IPS-NIHi11 (cell line): ENCODE measurements around the gene ASTE1.
"Not testable (repeated sequence)": the region's sequence is repeated elsewhere in the genome, so short reads cannot be mapped to it uniquely, and the experiment has no call there.

Experiments used
- DNase-seq: peaks from one replicate; pipeline ENCODE4 v3.0.0; 2012; ENCODE audit warnings: mixed read lengths, low spot score

The ASTE1 gene

GRCh38 chr3:131026321-131027151 lies at the start of gene ASTE1, which contains the start of gene NEK11:
ASTE1 (minus strand) TSS chr3:131026825; CDS start chr3:131025306, 1,519 bp downstream.
NEK11 (plus strand) TSS chr3:131026877; CDS start chr3:131029709, 2,832 bp downstream.
- DNase-seq = peak; percentile 84

- no peak for DNase-seq
These were observed 49.2 kb upstream of the ASTE1 start for GRCh38 chr3:131075632-131076328.

DNA sequence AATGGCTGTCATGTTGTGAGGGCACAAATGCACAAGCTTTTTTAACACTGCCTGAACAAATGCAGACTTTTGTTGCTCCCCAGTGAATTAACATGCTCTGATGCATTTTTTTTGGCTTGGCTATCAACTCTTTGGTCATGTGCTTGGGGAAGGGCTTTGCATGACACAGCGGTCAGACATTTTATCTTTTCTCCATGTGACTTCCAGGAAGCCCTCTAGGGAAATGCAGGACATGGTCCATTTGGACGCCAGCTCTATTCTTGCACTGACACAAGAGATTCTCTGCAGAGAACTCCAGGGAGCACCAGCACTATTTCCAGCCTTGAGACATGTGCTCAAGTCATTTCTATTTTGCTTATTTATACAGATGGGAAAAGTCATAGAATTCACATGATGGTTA lies 46.2 kb upstream of the ASTE1 start:
- DNase-seq = no peak

GRCh38 chr3:131072099-131072559 lies 45.5 kb upstream of the ASTE1 start:
- no peak for DNase-seq

GRCh38 chr3:131067983-131068382 lies 41.4 kb upstream of the ASTE1 start:
- DNase-seq = no peak

- no peak for DNase-seq
These were observed 26.6 kb upstream of the ASTE1 start for GRCh38 chr3:131053043-131053859.

GRCh38 chr3:131050001-131050400 lies 23.4 kb upstream of the ASTE1 start:
- DNase-seq = no peak

DNA sequence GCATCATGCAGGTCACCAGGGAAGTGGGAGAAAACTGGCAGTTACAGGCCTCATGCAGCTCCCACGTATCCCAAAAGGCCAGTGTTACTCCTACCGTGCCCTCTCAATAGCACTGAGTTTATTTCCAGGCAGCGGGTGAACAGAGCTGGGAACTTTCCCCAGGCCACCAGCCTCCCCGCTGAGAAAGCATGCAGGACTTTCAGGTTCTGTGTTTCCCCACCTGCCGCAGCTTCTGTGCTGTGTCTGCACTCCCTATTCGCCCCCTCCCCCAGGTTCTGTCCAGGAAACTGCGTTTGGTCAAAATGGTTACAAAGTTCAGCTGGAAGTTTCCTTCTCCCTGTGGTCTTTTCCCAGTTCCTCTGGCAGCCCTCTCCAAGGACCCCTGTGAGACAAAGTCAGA lies 21.4 kb upstream of the ASTE1 start:
- DNase-seq = no peak

GRCh38 chr3:131047582-131047981 lies 21.0 kb upstream of the ASTE1 start:
- DNase-seq = no peak

GRCh38 chr3:131042271-131042985 lies 15.8 kb upstream of the ASTE1 start:
- not testable (repeated sequence) for DNase-seq

GRCh38 chr3:131038326-131038725 lies 11.7 kb upstream of the ASTE1 start:
- DNase-seq = no peak

GRCh38 chr3:131036986-131037385 lies 10.4 kb upstream of the ASTE1 start:
- no peak for DNase-seq

DNA sequence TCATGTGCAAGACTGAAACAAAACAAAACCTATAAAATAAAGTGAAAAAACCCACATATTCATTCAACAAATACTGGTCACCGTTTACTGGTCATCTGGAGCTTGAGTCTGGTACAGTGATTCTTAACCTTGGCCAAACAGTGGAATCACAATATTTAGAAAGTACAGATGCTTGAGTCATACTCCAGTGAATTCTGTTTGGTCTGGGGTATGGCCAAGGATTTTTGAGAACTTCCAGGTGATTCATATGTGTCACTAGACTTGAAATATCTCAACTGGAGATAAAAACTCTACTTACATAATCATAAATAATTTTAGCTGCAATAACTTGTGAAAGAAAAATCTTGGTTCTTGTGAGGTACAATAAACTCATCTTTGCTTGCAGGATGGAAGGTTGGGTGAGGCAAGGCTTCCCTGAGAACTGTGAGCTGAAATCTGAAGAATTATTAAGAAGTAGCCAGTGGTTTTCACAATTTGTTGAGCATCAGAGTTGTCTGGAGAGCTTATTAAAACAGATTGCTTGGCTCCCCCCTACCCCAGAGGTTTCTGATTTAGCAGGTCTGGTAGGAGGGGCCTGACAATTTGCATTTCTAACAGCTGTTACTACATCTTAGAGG lies 9.7 kb upstream of the ASTE1 start:
- no peak for DNase-seq

DNA sequence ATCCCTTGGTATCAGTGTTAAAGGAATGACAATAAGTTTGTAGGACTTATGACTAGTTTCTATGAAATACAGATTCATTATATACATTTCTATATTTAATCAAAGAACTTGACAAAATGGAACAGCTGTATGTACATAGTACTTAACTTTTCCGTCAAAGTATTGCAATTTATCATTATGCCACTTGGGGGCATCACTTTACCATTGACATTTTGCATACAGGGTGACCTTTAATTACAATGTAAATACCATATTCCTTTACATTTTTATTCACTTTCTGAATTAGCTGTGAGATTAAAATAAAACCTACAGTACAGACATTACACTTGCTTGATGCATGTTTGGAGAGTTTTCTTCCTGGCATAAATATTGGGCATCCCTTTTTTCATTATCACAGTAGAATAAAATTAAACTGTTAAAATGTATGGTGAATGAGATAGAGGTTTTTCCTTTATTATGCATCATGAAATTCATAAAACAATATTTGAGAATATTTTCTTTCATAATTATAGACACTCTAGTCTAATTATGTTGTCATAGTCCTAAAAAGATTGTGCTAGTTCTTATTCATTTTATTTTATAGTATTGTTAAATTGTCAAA lies 7.0 kb upstream of the ASTE1 start:
- DNase-seq = peak; percentile 32

DNA sequence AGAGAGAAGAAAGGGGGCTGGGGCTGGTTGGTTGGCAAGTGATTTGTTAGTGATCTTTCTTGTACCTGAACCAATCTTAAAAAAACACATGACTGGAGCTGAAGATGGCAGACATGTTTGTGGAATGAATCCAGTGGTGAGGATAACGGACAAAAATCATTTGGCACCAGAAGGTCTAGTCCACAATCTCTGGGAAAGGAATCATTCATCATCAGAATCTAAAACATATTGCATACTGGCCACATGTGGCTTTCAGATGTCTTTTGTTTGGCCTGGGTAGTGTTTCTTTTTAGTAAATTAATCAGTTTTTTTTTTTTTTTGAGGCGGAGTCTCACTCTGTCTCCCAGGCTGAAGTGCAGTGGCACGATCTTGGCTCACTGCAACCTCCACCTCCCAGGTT lies 5.0 kb upstream of the ASTE1 start:
- DNase-seq = no peak

DNA sequence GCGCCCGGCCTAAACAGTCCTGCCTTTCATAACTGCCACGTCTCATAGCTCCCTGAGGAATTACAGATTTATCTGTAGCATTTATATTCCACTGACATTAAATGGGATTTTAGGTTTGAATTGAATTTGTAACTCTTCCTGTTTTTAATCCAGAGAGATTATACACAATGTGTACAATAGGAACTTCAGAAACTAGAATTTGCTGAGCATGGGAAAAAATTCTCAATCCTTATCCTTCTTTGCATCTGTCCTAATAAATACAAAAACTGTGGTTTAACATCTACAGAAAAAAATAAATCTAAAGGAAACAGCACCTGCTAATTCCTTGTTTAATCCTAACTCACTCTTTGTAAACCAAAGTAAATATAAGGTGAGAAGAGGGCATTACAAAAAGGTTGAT lies 2.2 kb upstream of the ASTE1 start:
- DNase-seq = no peak

DNA sequence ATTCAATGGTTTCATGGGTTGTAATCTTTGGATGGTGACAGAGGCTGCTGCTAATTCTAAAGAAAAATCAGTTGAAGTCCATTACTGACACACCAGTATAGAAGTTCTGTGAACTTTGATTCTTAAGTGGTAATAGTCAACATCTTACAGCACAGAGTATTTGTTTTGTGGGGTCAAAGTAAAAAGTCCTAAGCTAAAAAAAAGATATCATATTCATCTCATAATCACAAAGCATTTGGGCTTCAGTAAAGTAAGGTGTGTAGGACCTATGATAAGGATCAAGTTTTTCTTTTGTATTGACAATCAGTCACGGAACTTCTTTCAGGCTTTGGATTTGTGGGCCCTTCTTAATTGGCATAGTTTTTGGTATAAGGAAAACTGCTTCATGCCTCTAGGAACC lies 1.1 kb downstream of the ASTE1 start:
- no peak for DNase-seq

DNA sequence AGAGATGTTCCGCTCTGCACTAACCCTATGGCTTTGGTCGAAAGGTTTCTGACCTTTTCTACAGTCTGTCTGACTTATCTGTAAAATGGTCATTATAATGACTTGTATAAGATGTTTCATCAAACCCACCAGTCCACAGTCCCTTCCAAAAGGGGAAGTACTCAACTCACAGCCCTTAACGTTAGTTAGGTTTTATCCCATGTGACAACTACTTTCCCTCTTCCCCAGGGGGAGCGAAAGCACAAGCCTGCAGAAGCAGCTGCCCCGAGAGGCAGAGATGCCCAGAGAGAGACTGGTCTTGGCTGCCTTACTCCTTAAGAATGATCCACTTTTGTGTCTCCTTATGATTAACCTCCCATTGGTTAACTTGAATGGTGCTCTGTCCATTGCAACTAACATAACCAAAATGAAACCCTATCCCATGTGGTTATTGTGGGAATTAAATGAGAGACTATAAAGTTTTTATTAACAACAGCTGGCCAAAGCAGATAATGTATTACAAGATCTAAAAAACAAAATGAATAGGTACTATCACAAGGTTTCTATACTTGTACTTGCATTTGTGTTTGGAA lies 6.4 kb downstream of the ASTE1 start:
- DNase-seq = no peak

DNA sequence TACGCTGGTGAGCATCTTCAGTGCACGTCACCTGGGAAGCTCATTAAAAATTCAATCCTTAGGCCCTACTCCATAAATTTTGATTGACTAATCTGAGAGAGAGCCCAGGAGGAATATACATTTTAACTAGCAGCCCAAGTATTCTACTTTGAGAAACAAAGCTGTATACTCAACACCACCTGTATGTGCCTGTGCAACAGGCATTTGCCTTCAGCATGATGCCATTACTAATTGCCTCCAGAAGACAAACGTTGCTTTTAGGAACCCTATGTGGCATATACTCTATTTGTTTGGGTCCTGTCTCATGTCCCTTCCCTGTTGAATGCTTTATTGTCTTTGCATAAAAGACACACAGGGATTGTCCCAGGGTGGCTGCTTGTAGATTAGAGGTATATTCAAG lies 7.7 kb downstream of the ASTE1 start:
- no peak for DNase-seq

DNA sequence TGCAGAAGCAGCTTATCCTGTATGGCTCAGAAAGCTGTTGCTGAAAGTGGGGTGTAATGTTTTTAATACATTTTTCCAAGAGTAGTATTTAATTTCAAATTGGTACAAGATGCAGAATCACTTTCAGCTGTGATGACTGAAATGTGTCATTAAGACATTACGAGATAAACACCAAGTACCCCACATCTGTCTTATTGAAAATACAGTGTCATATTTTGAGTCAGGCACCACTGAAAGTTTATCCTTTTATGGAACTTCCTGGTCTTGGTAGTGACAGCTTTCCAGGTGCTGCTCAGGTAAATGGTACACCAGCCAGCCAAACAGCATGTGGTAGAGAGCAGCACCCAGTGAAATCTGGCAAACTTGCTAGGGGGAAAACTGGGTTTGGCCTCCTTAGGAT lies 16.9 kb downstream of the ASTE1 start:
- DNase-seq = no peak

DNA sequence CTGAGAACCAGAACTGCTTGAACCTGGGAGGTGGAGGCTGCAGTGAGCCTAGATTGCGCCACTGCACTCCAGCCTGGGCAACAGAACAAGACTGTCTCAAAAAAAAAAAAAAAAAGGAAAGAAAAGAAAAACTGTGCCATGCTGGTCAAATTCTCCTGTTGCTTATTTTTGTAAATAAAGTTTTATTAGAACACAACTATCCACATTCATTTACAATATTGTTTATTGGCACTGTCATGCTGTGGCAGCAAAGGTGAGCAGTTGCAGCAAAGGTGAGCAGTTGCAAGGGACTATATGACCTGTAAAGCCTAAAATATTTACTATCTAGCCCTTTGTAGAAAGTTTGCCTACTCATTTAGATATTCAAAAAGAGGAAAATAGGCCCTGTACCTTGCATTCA lies 18.3 kb downstream of the ASTE1 start:
- no peak for DNase-seq
